ENCODE measurements around the gene UBA5. TPM values are rescaled to one million over a fixed set of nuclear protein-coding genes. Genes with fewer than 3 reads are reported as not detected.
A peak's percentile ranks its signal among the peaks of the same experiment; 100 is the strongest.

The UBA5 gene
- total and polyA plus RNA-seq, 2 of the 13 experiments (the other 11 are each of a cell fraction or from before 2014, with no cell fraction given), result 30.2 to 46.8 TPM

DNA sequence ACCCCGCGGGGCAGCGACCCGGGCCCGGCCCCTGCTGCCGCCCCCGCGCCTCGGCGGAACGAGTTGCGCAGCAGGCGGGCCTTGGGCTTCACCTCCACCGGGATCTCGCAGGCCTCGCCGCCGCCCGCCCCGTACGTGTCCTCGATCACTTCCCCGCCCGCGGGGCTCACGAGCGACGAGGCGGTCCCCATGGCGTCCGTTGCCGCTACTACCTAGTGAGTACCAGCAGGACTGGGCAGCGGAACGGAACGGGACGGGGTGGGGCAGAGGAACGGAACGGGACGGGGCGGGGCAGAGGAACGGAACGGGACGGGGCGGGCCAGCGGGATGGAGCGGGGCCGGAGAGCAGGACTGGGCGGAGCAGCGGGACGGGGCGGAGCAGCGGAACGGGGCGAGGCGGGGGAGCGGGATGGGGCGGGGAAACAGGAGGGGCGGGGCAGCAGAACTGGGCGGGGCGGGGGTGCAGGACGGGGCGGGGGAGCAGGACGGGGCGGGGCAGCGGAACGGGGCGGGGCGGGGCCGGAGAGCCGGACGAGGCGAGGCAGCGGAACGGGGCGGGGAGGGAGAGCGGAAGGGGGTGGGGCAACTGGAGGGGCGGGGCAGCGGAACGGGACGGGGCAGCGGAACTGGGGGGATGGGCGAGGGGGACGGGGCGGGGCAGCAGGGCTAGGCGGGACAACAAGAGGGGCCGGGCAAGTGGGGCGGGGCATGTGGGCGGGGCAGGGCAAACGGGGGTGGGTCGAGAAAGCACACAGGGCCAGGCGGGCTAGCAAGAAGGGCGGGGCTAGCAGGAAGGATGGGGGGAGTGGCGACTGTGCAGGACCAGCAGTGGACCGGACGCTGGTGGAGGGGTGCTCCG lies 62.3 kb downstream of the UBA5 start, which contains the start of gene NPHP3 (continued):
- TF ChIP-seq ZNF546 (CRISPR knock-in tag; conservative IDR thresholded peaks at IDR 0.05) (no peak), MIER3 (CRISPR knock-in tag; IDR thresholded peaks at IDR 0.05; ENCODE audit: borderline replicate concordance) (no peak), NFATC3 (CRISPR knock-in tag; IDR thresholded peaks at IDR 0.05) (no peak), SRY (CRISPR knock-in tag; IDR thresholded peaks at IDR 0.05) (peak; percentile 69; the same call in 1 of the 2 replicates), ZNF382 (CRISPR knock-in tag; IDR thresholded peaks at IDR 0.05; ENCODE audit: borderline replicate concordance) (no peak), ARID2 (CRISPR knock-in tag; IDR thresholded peaks at IDR 0.05; ENCODE audit: borderline replicate concordance) (no peak), ZSCAN22 (CRISPR knock-in tag; IDR thresholded peaks at IDR 0.05) (no peak), GTF2F1 (IDR thresholded peaks at IDR 0.05; ENCODE audit: low read length) (no peak), TBP (CRISPR knock-in tag; IDR thresholded peaks at IDR 0.05) (no peak), NFE2L2 (IDR thresholded peaks at IDR 0.05; ENCODE audit: low read length) (no peak), HDAC1 (CRISPR knock-in tag; IDR thresholded peaks at IDR 0.05) (peak; percentile 60), SOX5 (CRISPR knock-in tag; IDR thresholded peaks at IDR 0.05; ENCODE audit: borderline replicate concordance) (no peak), ZNF143 (CRISPR knock-in tag; IDR thresholded peaks at IDR 0.05) (no peak)
- TF ChIP-seq, protein P1, sequence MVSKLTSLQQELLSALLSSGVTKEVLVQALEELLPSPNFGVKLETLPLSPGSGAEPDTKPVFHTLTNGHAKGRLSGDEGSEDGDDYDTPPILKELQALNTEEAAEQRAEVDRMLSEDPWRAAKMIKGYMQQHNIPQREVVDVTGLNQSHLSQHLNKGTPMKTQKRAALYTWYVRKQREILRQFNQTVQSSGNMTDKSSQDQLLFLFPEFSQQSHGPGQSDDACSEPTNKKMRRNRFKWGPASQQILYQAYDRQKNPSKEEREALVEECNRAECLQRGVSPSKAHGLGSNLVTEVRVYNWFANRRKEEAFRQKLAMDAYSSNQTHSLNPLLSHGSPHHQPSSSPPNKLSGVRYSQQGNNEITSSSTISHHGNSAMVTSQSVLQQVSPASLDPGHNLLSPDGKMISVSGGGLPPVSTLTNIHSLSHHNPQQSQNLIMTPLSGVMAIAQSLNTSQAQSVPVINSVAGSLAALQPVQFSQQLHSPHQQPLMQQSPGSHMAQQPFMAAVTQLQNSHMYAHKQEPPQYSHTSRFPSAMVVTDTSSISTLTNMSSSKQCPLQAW (CRISPR knock-in tag; IDR thresholded peaks at IDR 0.05), result peak; percentile 43; the same call in 1 of the 2 replicates
- TF ChIP-seq, protein P2, sequence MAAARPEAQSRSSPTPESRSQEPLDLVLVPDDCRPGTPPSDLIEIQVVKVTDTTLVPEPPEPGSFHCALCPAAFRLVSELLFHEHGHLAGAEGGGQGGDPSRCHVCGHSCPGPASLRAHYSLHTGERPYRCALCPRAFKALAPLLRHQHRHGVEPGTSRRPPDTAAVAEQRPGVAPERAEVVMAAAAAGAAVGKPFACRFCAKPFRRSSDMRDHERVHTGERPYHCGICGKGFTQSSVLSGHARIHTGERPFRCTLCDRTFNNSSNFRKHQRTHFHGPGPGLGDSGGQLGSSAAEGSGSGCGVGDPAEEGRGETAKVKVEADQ (CRISPR knock-in tag; IDR thresholded peaks at IDR 0.05; ENCODE audit: borderline replicate concordance), result peak; percentile 33; the same call in 1 of the 2 replicates
- TF ChIP-seq, protein P3, sequence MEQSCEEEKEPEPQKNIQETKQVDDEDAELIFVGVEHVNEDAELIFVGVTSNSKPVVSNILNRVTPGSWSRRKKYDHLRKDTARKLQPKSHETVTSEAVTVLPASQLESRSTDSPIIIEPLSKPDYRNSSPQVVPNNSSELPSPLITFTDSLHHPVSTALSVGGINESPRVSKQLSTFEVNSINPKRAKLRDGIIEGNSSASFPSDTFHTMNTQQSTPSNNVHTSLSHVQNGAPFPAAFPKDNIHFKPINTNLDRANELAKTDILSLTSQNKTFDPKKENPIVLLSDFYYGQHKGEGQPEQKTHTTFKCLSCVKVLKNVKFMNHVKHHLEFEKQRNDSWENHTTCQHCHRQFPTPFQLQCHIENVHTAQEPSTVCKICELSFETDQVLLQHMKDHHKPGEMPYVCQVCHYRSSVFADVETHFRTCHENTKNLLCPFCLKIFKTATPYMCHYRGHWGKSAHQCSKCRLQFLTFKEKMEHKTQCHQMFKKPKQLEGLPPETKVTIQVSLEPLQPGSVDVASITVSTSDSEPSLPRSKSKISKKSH (CRISPR knock-in tag; IDR thresholded peaks at IDR 0.05; ENCODE audit: borderline replicate concordance), result peak; percentile 63; the same call in 1 of the 2 replicates
- TF ChIP-seq, protein P4, sequence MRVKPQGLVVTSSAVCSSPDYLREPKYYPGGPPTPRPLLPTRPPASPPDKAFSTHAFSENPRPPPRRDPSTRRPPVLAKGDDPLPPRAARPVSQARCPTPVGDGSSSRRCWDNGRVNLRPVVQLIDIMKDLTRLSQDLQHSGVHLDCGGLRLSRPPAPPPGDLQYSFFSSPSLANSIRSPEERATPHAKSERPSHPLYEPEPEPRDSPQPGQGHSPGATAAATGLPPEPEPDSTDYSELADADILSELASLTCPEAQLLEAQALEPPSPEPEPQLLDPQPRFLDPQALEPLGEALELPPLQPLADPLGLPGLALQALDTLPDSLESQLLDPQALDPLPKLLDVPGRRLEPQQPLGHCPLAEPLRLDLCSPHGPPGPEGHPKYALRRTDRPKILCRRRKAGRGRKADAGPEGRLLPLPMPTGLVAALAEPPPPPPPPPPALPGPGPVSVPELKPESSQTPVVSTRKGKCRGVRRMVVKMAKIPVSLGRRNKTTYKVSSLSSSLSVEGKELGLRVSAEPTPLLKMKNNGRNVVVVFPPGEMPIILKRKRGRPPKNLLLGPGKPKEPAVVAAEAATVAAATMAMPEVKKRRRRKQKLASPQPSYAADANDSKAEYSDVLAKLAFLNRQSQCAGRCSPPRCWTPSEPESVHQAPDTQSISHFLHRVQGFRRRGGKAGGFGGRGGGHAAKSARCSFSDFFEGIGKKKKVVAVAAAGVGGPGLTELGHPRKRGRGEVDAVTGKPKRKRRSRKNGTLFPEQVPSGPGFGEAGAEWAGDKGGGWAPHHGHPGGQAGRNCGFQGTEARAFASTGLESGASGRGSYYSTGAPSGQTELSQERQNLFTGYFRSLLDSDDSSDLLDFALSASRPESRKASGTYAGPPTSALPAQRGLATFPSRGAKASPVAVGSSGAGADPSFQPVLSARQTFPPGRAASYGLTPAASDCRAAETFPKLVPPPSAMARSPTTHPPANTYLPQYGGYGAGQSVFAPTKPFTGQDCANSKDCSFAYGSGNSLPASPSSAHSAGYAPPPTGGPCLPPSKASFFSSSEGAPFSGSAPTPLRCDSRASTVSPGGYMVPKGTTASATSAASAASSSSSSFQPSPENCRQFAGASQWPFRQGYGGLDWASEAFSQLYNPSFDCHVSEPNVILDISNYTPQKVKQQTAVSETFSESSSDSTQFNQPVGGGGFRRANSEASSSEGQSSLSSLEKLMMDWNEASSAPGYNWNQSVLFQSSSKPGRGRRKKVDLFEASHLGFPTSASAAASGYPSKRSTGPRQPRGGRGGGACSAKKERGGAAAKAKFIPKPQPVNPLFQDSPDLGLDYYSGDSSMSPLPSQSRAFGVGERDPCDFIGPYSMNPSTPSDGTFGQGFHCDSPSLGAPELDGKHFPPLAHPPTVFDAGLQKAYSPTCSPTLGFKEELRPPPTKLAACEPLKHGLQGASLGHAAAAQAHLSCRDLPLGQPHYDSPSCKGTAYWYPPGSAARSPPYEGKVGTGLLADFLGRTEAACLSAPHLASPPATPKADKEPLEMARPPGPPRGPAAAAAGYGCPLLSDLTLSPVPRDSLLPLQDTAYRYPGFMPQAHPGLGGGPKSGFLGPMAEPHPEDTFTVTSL (CRISPR knock-in tag; IDR thresholded peaks at IDR 0.05; ENCODE audit: borderline replicate concordance), result no peak

All from HepG2 (cell line).